Measurements from ENCODE around the gene MAP3K4. TPM values are rescaled to one million over a fixed set of nuclear protein-coding genes. Genes with fewer than 3 reads are reported as not detected.

Gene MAP3K4
- total RNA-seq, 1 experiment from 2014 or later: 37.1 TPM

DNA sequence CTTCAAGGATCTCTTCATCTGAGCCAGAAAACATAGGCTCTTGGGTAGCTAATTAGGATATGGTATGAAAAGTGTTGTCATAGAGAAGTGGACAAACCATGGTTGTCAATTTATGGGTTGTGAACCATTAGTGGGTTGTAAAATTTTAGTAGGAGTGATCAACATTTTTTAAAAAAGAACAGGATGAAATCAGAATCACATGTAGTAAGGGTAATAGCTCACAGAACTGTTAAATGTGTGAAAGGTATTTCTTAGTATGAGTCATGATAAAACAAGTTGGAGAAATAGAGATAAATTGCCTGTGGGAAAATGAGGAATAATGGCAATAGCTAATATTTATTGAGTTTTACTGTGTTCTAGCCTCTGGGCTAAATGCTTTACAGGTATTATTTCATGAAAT lies 113.4 kb downstream of the MAP3K4 start:
- TF ChIP-seq, protein P1, sequence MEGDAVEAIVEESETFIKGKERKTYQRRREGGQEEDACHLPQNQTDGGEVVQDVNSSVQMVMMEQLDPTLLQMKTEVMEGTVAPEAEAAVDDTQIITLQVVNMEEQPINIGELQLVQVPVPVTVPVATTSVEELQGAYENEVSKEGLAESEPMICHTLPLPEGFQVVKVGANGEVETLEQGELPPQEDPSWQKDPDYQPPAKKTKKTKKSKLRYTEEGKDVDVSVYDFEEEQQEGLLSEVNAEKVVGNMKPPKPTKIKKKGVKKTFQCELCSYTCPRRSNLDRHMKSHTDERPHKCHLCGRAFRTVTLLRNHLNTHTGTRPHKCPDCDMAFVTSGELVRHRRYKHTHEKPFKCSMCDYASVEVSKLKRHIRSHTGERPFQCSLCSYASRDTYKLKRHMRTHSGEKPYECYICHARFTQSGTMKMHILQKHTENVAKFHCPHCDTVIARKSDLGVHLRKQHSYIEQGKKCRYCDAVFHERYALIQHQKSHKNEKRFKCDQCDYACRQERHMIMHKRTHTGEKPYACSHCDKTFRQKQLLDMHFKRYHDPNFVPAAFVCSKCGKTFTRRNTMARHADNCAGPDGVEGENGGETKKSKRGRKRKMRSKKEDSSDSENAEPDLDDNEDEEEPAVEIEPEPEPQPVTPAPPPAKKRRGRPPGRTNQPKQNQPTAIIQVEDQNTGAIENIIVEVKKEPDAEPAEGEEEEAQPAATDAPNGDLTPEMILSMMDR (conservative IDR thresholded peaks at IDR 0.05; ENCODE audit: low read depth, low read length): no peak
- TF ChIP-seq EZH2 (IDR thresholded peaks at IDR 0.05; ENCODE audit: borderline replicate concordance, low read depth, low read length, poor library complexity, severe bottlenecking): no peak
- Histone ChIP-seq H3K27ac (ENCODE audit: low read depth, low read length, poor library complexity, severe bottlenecking) (no peak overlapping the region), H3K4me1 (ENCODE audit: insufficient read depth, low read length, poor library complexity, severe bottlenecking) (no peaks in the 10 kb centered on the region), H3K36me3 (ENCODE audit: insufficient read depth, low read length, poor library complexity, severe bottlenecking) (peaks cover 45% of the 10 kb centered on the region), H3K9me3 (ENCODE audit: low read depth, low read length, poor library complexity, severe bottlenecking) (no peaks in the 10 kb centered on the region), H3K4me3 (ENCODE audit: low read depth, low read length, poor library complexity, severe bottlenecking) (no peak overlapping the region), H3K27me3 (replicated peaks; ENCODE audit: insufficient read depth, low read depth, low read length, poor library complexity) (no peaks in the 10 kb centered on the region)
- POLR2A ChIA-PET (ENCODE audit: low non-redundant PET): no interaction called here
- CTCF ChIA-PET: no interaction called here
- intact Hi-C loops (cut with micrococcal nuclease; ENCODE audit: unreplicated experiment): no loop called here
- no TSS peak for BruUV-seq (replicated peaks)
- DNase-seq (ENCODE audit: low spot score): no peak

DNA sequence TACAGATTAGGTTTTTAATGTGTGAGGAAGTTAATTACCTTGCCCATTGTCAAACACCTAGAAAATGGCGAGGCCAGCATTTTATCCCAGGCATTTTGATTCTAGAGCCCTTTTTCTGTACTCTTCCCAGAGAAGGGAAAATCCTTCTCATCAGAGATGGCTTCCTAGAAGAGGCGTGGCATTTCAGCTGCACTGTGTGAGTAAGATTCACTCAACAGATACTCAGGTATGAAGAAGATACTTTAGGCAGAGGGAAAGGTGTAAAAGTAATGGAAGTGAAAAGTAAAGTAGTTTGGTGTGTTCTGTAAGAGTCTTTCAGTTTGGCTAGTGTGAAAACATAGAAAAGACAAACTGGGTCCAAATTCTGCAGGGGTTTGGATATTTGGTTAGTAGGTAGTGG lies 113.8 kb downstream of the MAP3K4 start:
- peaks cover 49% of the 10 kb centered on the region for H3K36me3 ChIP-seq (ENCODE audit: insufficient read depth, low read length, poor library complexity, severe bottlenecking)
- DNase-seq (ENCODE audit: low spot score): no peak
- CTCF ChIA-PET: no interaction called here
- BruUV-seq (replicated peaks): no TSS peak
- H3K4me1 ChIP-seq (ENCODE audit: insufficient read depth, low read length, poor library complexity, severe bottlenecking): no peaks in the 10 kb centered on the region
- H3K27me3 ChIP-seq (replicated peaks; ENCODE audit: insufficient read depth, low read depth, low read length, poor library complexity): no peaks in the 10 kb centered on the region
- TF ChIP-seq EZH2 (IDR thresholded peaks at IDR 0.05; ENCODE audit: borderline replicate concordance, low read depth, low read length, poor library complexity, severe bottlenecking): no peak
- TF ChIP-seq, protein P1 (conservative IDR thresholded peaks at IDR 0.05; ENCODE audit: low read depth, low read length): no peak
- no peaks in the 10 kb centered on the region for H3K9me3 ChIP-seq (ENCODE audit: low read depth, low read length, poor library complexity, severe bottlenecking)
- intact Hi-C loops (cut with micrococcal nuclease; ENCODE audit: unreplicated experiment): no loop called here
- no peak overlapping the region for H3K27ac ChIP-seq (ENCODE audit: low read depth, low read length, poor library complexity, severe bottlenecking)
- no peak overlapping the region for H3K4me3 ChIP-seq (ENCODE audit: low read depth, low read length, poor library complexity, severe bottlenecking)
- POLR2A ChIA-PET (ENCODE audit: low non-redundant PET): no interaction called here

DNA sequence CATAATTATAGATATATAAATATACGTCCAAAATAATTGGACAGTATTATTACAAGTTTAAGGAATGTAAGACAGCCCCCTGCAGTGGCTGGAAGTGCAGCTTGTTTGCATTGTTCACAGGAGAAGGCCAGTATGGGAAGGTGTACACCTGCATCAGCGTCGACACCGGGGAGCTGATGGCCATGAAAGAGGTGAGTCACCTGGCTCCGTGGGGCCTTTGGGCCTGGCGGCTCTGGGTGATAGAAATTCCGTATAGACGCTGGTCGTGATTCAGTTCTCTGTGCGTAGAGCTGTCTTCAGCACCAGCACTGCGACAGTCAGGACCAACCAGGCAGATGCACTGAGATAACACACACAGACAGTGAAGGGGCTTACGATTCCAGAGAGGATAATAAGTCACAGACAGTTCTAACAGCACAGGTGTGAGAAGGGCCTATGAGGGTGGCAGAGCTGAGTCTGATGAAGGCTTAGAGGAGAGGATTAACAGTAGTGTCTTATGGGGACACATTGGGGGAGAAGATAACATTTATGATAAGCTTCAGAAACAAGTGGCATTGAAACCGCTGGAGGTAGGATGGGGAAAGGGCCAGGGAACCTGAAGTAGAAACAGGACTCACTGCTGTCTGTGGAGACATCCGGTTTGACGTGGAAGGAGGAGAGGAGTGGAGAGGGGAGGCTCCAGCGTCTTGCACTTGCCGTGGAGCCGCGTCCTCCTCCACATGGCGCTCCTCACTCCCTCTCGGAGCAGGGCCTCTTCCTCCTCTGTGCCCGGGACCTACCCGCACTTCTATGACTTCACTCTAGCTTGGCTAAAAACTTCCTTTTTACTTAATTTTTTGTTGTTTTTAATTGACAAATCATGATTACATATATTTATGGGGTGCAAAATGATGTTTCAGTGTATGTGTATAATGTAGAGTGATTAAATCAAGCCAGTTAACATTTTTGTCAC lies 116.5 kb downstream of the MAP3K4 start:
- H3K27ac ChIP-seq (ENCODE audit: low read depth, low read length, poor library complexity, severe bottlenecking): no peak overlapping the region
- BruUV-seq (replicated peaks): no TSS peak
- peaks cover 62% of the 10 kb centered on the region for H3K36me3 ChIP-seq (ENCODE audit: insufficient read depth, low read length, poor library complexity, severe bottlenecking)
- ChIA-PET CTCF (no interaction called here), POLR2A (ENCODE audit: low non-redundant PET) (no interaction called here)
- no peaks in the 10 kb centered on the region for H3K27me3 ChIP-seq (replicated peaks; ENCODE audit: insufficient read depth, low read depth, low read length, poor library complexity)
- no peak for TF ChIP-seq EZH2 (IDR thresholded peaks at IDR 0.05; ENCODE audit: borderline replicate concordance, low read depth, low read length, poor library complexity, severe bottlenecking)
- TF ChIP-seq, protein P1 (conservative IDR thresholded peaks at IDR 0.05; ENCODE audit: low read depth, low read length): no peak
- intact Hi-C loops (cut with micrococcal nuclease; ENCODE audit: unreplicated experiment): no loop called here
- H3K4me3 ChIP-seq (ENCODE audit: low read depth, low read length, poor library complexity, severe bottlenecking): no peak overlapping the region
- no peaks in the 10 kb centered on the region for H3K4me1 ChIP-seq (ENCODE audit: insufficient read depth, low read length, poor library complexity, severe bottlenecking)
- no peak for DNase-seq (ENCODE audit: low spot score)
- H3K9me3 ChIP-seq (ENCODE audit: low read depth, low read length, poor library complexity, severe bottlenecking): no peaks in the 10 kb centered on the region

All from A673 (cell line).